Embryonic facial prominence (tissue), 1 donor: ENCODE measurements around the gene GRK6.
"Not testable (repeated sequence)": the region's sequence is repeated elsewhere in the genome, so short reads cannot be mapped to it uniquely, and the experiment has no call there.

ENCODE experiments used
- DNase-seq: peaks from one replicate; pipeline ENCODE4 v3.0.0-alpha.2; 2016; ENCODE audit errors: extremely low spot score

Gene GRK6

DNA sequence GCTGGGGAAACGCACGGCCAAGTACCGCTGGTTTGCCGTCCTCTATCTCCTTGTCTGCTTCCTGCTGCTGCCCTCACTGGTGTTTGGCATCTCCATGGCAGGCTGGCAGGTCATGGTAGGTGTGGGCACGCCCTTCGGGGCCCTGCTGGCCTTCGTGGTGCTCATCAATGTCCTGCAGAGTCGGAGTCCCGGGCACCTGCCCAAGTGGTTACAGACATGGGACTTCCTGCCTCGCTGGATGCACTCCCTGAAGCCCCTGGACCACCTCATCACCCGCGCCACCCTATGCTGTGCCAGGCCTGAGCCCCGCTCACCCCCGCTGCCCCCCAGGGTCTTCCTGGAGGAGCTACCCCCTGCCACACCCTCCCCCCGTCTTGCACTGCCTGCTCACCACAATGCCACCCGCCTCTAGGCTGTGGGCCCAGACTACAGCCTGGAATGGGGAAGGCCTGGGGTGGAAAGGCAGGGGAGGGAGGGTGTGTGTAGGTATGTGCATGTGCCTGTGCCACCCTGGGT lies 28.5 kb upstream of the GRK6 start:
- no peak for DNase-seq

GRCh38 chr5:177399997-177400868 lies 26.2 kb upstream of the GRK6 start, which contains the start of gene PFN3:
Gene PFN3, minus strand, starts transcription at chr5:177400661. Its CDS starts 85 bp downstream, at chr5:177400576.
- DNase-seq, result peak; percentile 51

- no peak for DNase-seq
Measured at GRCh38 chr5:177402271-177403043, 24.0 kb upstream of the GRK6 start.

DNA sequence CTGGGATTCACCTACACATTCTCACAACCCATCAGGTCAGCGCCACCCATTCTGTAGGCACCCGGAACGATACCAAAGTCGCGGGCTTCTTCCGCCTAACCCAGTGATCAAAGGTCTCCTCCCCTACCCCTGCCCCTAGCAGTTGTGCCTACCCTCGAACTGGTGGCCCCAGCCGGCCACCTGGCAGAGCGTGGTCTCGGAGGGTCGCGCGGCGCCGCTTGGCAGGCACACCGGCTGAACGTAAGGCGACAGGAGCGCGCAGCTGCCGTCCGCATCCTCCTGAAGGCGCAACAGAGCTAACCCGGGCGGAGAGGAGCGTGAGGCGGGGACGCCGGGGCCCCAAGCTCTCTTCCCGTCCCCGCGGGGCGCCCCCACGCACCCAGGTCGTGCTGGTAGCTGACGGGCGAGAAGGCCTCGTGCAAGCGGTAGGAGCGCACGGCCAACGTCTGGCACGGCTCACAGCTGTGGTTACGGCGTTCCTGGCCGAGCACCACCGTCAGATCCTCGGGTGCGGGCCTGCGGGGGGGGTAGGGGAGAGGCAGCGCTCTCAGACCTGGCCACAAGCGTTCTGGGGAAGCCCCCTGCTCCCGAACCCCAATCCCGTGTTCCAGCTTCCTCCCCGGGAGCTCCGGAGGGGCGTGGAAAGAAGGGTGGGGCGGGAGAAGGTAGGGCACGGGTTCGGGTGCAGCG lies 23.2 kb upstream of the GRK6 start:
- no peak for DNase-seq

GRCh38 chr5:177403792-177404640 lies 22.5 kb upstream of the GRK6 start:
- DNase-seq, result peak; percentile 25

GRCh38 chr5:177404641-177405179 lies 21.8 kb upstream of the GRK6 start:
- no peak for DNase-seq

DNA sequence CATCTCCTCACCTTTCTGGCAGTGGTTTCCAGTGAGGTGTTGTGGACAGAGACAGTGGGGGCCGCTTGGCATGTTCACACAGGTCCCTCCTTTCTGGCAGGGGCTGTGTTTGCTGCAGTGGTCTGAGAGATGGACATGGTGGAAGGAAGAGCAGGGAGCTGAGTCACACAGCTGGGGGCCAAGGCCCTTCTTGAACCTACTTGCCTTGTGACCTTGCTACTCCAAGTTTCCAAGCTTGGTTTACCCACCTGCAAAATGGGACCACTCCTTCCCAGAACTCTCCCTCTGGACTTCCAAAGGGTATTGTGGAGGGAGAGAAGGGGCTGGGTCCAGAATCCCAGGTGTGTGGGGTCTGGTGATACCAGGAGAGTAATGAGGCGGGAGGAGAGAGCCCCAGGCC lies 21.2 kb upstream of the GRK6 start:
- no peak for DNase-seq

DNA sequence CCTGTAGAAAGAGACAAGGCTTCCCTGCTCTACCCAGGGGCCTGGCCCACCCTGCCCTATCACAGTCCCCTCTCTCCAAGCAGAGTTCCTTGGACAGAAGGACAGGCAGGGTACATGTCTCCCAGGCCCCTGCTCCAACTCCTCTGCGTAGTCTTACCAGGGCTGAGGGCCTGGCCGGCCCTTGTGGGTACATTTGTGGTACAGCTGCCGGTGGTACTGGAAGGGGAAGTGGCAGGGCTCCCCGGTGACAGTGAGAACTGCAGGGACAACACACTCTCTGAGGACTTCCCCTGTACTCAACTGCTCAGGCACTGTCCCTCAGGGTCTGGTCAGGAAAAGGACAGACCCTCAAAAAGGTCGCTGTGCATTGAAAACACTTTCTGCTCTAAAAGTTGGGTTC lies 20.7 kb upstream of the GRK6 start:
- DNase-seq, result no peak

DNA sequence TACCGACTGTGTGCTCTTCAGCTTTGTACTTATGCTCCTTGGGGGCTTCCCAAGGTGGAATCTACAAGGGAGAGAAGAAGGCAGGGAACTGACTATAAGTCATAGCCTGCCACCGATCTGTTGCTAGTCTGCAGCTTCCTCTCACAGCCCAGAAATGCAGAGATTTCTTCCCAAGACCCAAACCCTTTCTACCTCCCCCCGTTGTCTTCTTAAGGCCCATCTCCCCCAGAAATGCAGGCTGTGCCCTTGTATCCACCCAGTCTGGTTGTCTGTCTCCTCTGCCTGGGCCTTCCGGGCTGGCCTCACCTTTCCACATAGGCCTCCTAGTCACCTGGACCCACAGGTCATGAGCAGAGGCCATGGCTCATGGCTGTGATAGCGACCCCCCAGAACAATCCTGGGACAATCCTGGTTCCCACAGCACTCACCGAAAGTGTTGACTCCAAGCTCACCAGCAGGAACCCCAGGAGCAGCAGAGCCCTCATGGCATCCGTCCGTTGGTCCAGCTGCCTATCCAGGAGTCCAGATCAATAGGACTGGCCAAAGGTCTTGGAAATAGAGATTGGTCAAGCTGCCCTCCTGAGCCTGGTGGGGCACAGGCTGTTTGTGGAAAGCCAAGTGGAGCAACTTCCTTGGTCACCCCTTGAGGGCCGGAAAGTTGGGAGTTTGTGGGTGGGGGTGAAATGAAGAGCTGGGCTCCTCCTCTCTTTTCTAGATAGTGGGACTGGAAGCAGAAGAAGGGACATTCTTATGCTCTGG lies 17.3 kb upstream of the GRK6 start, which contains the start of gene F12:
Gene F12 (minus strand): TSS at position 522 of the 759 bp plus-strand sequence. CDS start 37 bp downstream, at position 485.
- no peak for DNase-seq

DNA sequence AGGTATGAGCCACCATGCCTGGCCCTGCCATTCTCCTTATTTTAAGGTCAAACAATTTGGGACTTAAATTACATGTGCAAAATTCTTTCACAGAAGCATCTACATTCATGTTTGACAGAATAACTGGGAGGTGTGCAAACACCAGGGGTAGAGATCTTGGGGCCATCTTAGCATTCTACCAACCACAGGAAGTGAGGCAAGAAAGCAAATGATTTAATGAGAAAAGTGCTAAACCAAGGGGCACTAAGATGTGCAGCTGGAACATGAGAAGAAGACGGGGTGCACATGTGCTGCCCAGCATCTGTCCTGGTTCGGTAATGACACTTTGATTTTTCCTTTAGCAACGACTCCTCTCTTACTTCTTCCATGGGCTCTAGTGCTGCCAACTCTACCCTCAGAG lies 15.9 kb upstream of the GRK6 start:
- no peak for DNase-seq

DNA sequence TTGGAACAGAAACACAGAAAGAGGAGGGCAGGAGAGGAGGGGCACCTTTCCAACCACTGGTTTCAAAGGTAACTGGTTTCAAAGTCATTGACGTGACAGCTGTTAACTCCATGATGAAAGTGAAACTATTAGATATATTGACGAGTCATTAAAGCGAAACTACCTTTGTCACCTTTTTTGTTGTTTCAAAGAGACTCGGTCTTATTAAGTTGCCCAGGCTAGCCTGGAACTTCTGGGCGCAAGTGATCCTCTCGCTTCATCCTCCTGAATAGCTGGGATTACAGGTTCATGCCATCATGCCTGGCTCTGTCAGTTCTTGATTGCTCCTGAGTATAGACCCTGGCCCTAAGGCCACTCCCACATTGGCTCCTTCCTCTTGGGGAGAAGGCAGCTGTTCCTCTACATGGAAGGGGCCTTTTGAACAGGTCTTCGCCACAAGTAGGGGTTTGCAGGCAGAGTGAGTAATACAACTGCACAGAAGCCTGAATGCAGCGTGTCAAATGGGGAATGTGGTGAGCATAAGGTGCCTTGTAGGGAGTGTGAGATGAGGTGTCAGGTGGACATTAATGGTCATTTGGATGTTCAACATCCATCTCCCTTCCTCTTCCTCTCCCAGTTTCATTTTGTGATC lies 13.8 kb upstream of the GRK6 start:
- DNase-seq, result no peak

- DNase-seq, result no peak
Measured at GRCh38 chr5:177414481-177414880, 12.0 kb upstream of the GRK6 start.

- DNase-seq, result not testable (repeated sequence)
Measured at GRCh38 chr5:177417081-177417480, 9.4 kb upstream of the GRK6 start.

DNA sequence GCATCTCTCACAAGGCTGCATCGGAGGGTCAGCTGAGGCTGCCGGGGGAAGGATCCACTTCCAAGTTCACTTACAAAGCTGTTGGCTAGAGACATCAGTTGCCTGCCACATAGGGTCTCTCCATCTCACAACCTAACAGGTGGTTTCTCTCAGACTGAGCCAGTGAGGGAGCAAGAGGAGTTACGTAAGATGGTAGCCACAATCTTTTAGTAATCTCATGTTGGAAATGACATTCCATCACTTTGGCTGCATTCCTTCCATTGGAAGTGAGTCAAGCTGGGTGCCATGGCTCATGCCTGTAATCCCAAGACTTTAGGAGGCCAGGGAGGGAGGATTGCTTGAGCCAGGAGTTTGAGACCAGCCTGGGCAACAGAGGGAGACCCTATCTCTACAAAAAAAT lies 7.4 kb upstream of the GRK6 start:
- no peak for DNase-seq

GRCh38 chr5:177420472-177420871 lies 6.0 kb upstream of the GRK6 start:
- not testable (repeated sequence) for DNase-seq

DNA sequence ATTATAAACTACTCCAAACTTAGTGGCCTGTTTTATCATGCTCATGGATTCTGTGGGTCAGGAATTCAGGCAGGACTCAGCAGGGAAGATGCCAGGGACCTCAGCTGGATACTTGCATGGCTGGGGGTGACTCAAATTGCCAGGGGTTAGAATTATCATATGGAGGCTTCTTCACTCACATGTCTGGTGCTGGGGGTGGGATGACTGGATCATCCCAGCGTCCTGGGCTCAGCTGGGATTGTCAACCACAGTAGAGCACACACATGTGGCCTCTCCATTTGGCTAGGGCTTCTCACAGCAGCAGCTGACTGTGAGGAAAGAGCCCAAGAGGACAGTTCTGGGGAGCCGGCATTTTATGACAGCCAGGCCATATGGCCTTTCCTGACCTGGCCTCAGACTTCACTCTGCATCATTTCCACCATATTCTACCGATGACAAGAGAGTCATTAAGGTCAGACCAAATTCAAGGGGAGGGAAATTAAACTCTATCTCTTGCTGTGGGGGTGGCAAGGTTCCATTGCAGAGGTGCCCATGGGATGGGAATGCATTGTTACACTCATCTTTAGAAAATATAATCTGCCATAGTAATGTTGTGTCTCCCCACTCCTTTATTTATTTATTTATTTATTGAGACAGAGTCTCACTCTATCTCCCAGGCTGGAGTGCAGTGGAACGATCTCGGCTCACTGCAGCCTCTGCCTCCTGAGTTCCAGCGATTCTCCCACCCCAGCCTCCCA lies 5.2 kb upstream of the GRK6 start:
- no peak for DNase-seq

DNA sequence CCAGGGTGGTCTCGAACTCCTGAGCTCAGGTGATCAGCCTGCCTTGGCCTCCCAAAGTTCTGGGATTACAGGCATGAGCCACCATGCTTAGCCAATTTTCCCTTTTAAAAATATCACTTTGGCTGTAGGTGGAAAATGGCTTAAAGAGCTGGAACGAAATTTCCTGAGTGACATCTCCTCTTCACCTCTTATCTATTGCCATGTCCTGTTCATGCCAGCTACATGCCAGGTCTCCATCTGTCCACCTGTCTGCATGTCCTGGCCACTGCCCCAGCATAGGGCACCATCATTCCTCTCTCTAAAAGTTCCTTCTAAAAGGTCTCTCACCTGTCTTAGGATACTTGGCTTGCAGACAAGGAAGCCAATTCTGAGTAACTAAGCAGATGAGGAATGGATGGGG lies 2.8 kb upstream of the GRK6 start:
- DNase-seq, result no peak

DNA sequence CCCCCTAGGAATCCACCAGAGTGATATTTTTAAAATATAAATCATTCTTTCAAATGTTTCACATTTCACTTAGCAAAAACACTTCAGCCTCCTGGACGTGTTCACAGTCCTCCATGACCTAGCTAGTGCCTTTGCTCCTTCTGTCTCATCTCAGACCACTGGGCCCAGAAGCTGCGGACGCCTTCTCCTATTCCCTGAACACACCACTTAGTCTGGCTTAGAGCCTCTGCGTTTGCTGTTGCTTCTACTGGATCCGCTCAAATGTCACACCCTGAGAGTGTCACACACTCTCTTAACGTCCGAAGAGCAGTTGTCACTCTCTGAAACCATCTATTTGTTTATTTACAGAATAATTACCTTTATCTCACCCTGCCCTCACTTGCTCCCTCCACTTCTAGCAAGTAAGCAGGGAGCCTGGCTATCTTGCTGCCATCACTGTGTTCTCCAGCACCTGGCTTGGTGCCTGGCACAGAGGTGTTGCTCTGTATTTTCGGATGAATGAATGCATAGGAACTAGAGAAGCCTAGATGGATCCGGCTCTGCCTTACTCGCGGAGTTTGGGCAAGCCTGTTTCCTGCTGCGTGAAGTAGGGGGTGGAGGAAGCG lies 1.2 kb upstream of the GRK6 start:
- no peak for DNase-seq
